GM21619 (cell line): Measurements from ENCODE around the gene PABPC1L.
"Not testable (repeated sequence)": the region's sequence is repeated elsewhere in the genome, so short reads cannot be mapped to it uniquely, and the experiment has no call there.

Source experiments
- ATAC-seq: cut with Tn5 transposase; IDR thresholded peaks from one replicate; pipeline ENCODE4 v1.9.1; 2021; ENCODE audit not compliant: unreplicated experiment

PABPC1L gene

DNA sequence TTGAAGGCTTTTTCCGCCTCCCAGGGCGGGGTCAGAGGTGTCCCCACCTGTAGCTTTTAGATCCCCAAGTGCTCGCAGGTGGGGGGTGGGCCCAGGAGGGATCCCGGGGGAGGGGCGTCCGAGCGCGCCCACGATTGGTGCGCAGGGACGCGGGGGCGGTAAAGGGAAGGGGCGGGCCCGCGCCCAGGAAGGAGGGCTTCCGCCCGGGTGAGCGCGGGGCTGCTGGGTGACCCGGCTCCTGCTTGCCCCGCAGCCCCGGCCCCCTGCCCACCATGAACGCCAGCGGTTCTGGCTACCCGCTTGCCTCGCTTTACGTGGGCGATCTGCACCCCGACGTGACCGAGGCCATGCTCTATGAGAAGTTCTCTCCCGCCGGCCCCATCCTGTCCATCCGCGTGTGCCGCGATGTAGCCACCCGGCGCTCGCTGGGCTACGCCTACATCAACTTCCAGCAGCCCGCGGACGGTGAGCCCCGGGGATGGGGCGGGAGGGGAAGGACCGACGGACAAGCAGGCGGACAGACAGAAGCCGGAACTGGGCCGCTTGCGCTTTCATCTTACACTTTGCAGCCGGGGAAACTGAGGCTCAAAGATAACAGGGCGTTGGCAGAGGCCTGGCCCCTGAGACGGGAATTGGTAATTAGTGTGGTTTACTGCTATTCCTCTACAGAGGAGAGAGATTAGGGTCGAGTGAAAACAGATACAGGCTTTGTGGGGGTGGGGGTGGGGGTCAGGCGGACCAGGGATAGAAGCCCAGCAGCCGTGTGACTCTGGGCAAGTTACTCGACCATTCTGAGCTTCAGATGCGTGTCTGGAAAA lies at the start of gene PABPC1L:
TSS of gene PABPC1L (plus strand) at position 189 of the 818 bp plus-strand sequence. CDS start at position 273, 84 bp downstream.
- peak; percentile 84 for ATAC-seq

DNA sequence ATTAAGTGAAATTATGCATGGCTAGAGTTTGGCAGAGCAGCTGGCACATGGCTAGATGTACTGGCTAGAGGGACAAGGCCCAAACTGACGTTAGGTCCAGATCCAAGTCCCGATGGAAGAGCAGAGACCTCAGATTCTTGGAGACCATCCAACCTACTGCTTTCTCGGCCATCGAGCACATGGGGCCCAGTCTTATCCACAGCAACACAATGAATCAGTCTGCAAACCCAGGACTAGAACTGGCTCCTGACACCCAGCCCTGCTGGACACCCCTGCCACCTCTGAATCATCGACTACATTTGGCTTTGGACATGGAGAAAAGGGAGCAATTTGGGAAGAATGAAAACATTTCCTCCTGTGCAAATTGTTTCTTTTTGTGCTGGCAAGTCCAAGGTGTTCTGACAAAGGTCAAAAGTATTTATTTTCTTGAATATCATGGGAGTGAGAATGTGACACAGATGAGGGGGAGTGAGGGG lies 48.3 kb upstream of the PABPC1L start:
- no peak for ATAC-seq

- ATAC-seq = no peak
Measured at GRCh38 chr20:44862286-44862685, 47.6 kb upstream of the PABPC1L start.

DNA sequence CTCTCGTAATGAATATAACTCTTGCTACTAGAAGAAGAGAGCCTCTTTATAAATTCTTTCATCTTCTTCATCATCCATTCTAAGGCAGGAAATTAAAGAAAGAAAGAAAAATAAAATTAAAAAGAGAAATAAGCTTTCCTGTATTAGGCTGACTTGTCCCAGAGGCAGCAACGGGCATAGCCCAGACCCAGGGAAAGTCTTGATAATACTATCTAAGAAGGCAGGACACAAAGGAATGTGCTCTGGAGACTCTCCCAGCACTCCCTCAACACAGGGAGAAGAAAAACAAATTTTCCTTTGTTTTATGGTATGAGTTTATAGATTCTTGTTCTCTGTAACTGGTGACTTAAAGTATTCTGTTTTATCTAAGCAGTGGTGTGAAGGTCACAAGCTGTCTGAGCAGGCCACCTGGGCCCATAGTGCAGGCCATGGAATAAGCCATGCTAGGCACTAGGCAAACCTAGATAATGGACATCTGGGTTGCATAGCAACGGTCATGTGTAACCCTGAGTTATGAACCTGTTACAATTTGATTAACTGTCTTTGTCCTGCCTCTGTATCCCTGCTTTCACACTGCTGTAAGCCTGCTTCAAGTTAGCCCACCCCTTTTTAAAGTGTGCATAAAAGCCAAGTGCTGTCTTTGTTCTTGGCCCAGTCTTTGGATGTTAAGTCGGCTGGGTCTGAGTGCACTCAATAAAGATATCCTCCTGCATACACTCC lies 46.3 kb upstream of the PABPC1L start:
- ATAC-seq = not testable (repeated sequence)

DNA sequence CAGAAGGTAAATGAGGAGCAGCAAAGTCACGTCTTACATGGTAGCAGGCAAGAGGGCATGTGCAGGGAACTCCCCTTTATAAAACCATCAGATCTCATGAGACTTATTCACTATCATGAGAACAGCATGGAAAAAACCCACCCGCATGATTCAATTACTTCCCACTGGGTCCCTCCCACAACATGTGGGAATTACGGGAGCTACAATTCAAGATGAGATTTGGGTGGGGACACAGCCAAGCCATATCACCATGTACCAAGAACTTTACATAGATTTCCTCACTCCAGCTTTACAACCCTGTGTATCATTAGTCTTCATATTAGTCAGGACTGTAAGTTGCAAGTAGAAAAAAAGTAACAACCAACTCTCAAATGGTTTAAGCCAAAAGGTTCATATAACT lies 45.4 kb upstream of the PABPC1L start:
- not testable (repeated sequence) for ATAC-seq

GRCh38 chr20:44866703-44867335 lies 43.0 kb upstream of the PABPC1L start:
- ATAC-seq = no peak

GRCh38 chr20:44869471-44869870 lies 40.4 kb upstream of the PABPC1L start:
- ATAC-seq = no peak

- not testable (repeated sequence) for ATAC-seq
Measured at GRCh38 chr20:44882360-44882759, 27.5 kb upstream of the PABPC1L start.

DNA sequence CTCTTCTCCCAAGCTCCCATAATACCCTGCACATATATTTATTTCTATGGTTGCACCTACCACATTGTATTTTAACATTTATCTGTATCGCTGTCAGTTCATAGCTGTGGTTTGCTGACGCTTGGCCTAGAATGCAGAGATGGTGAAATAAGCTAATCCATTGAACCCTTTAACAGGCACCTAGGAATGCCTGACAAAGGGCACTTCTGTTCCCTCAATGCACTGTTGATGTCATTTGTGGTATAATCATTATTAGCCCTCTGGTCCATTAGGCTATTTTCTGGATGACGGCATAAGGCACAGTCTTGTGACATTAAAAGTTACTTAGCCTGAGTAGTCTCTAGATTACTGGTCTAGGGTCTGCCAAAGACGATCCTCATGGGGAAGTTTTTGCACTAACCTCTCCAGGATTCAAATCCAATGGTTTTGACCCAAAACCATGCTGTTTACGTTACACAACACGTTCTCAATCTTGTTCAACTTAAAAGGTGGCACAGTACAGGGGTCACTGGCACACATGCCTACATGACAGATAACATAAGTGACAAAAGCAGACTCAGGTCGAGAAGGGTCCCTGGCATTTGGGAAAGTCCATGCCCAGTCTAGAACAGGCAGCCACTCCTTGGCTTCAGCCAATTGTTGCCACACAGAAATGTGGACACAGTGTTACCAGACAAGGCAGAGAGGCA lies 26.5 kb upstream of the PABPC1L start:
- no peak for ATAC-seq

DNA sequence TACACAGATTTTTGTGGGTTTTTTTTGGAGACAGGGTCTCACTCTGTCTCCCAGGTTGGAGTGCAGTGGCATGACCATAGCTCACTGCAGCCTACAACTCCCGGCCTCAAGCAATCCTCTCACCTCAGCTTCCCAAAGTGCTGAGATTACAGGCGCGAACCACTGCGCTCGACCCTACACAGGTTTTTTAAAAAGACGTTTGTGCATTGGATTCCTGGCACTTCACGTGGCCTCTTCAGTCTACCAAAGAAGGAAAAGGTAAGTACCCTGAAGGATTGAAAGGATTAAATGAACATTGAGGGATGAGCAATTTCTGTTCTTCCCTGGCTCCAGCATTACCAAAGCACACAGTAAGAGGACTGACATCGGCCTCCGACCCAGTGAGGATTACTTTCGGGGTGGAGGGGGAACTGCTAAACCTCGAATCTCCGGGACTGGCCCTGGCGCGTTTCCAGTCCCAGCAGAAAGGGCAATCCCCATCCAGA lies 24.9 kb upstream of the PABPC1L start:
- ATAC-seq = no peak

GRCh38 chr20:44885392-44886265 lies 24.2 kb upstream of the PABPC1L start, which contains the start of gene YWHAB:
YWHAB (plus strand) TSS chr20:44885705; CDS start chr20:44901534, 15,829 bp downstream.
- peak; percentile 86 for ATAC-seq

- no peak for ATAC-seq
Measured at GRCh38 chr20:44886266-44886651, 23.6 kb upstream of the PABPC1L start.

GRCh38 chr20:44886828-44887227 lies 23.0 kb upstream of the PABPC1L start:
- no peak for ATAC-seq

DNA sequence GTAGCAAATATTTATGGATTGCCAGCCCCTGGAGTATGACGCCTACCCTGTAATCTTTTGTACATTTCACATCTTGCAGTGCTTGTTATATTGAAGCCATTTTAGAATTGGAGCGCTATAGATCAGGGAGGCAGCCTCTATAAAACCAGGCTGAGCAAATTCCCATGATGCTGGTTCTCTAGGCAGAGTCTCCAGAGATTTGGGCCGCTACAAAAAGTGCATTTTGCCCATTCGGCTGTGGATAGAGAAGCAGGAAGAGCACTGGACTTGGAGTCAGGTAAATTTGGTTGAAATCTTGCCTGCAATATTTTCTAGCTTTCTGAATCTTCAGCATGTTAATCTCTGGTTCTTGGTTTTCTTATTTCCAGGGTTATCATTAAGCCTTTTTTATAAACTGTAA lies 22.4 kb upstream of the PABPC1L start:
- ATAC-seq = no peak

GRCh38 chr20:44888226-44889103 lies 21.4 kb upstream of the PABPC1L start:
- no peak for ATAC-seq

DNA sequence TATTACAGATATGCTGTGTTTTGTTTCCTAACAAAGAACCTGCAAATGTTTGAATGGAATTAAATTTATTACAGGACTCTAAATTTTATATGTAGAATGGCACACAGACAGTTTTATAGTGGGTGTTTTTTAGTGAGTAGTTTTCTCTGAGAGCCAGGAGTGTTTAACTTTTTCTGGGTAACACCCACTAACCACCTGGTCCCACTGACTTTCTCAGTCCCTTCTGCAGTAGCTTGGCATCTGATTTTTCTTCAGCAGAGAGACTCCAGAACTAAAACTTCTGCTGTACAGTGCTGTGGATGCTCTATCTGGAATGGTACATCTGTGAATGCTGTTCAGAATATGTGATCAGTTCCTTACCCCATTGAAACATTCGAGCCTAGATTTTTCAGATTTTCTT lies 18.0 kb upstream of the PABPC1L start:
- no peak for ATAC-seq

DNA sequence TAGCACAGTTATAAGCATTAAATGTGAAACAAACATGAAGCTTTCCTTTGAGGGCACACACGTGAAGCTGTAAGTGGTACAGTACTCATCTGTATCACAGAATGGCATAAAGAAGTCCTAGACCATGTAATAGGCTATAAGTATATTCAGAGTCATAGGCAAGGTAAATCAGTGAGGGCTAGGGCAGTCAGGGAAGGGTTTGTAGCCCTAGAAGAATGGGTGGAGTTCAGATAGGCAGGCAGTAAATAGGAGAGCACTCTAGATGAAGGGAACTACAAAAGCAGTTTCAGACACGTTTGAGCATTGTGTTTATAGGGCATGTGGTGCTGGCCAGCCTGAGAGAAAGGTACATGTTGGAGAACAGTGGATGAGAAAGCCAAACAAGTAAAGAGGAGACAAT lies 14.9 kb upstream of the PABPC1L start:
- ATAC-seq = no peak

GRCh38 chr20:44896583-44896982 lies 13.3 kb upstream of the PABPC1L start:
- ATAC-seq = no peak

- ATAC-seq = no peak
Measured at GRCh38 chr20:44897133-44897532, 12.7 kb upstream of the PABPC1L start.
